Large intestine (tissue), 3 donors: ENCODE measurements around the gene ADCY9. TPM values are rescaled to one million over a fixed set of nuclear protein-coding genes. Genes with fewer than 3 reads are reported as not detected.
A peak's percentile ranks its signal among the peaks of the same experiment; 100 is the strongest.
"Not testable (repeated sequence)": the region's sequence is repeated elsewhere in the genome, so short reads cannot be mapped to it uniquely, and the experiment has no call there.

Source experiments
- DNase-seq, 2 donors: peaks; one replicate each; pipeline versions ENCODE4 v3.0.0 to v3.0.0-alpha.2; 2013
- H3K27ac ChIP-seq: one replicate; pipeline ENCODE4 v1.5.1; 2013; ENCODE audit warnings: low read length
- H3K27me3 ChIP-seq: 2 replicates; pipeline ENCODE4 v1.6.1; 2013; ENCODE audit warnings: low read length; ENCODE audit not compliant: control insufficient read depth, insufficient read depth
- H3K36me3 ChIP-seq: 2 replicates; pipeline ENCODE4 v1.6.1; 2013; ENCODE audit warnings: low read length; ENCODE audit not compliant: control insufficient read depth, insufficient read depth
- H3K4me1 ChIP-seq: one replicate; pipeline ENCODE4 v1.6.1; 2013; ENCODE audit warnings: low read length; ENCODE audit not compliant: control insufficient read depth, insufficient read depth
- H3K4me3 ChIP-seq: one replicate; pipeline ENCODE4 v1.5.1; 2013; ENCODE audit warnings: low read length
- H3K9me3 ChIP-seq: one replicate; pipeline ENCODE4 v1.6.1; 2013; ENCODE audit warnings: mild to moderate bottlenecking, low read depth, low read length, moderate library complexity; ENCODE audit not compliant: control insufficient read depth
- WGBS: methylation state at CpG from one replicate; pipeline ENCODE4 v1.1.5; 2013; ENCODE audit warnings: low lambda C conversion rate; ENCODE audit not compliant: insufficient coverage; 5-methylcytosine and 5-hydroxymethylcytosine counted together
- polyA plus RNA-seq: library from polyadenylated mRNA; unstranded; fragments of 120-200 nt; gene quantifications from one replicate; pipeline ENCODE4 v1.2.1, GENCODE V29; 2013

Gene ADCY9
- polyA plus RNA-seq, 1 donor = 8.1 TPM

- no CpG with 5 or more reads among the region's 20 CpGs for WGBS
- H3K4me1 ChIP-seq = no peaks in the 10 kb centered on the region
- H3K27ac ChIP-seq = peak overlapping the region; percentile 12
- no peak overlapping the region for H3K4me3 ChIP-seq
- H3K27me3 ChIP-seq = no peaks in the 10 kb centered on the region
- H3K9me3 ChIP-seq = no peaks in the 10 kb centered on the region
- DNase-seq = peak in 1 of 2 donors; percentile 8
- H3K36me3 ChIP-seq = no peaks in the 10 kb centered on the region
Measured at GRCh38 chr16:4052801-4053293, 63.4 kb downstream of the ADCY9 start.

- no peaks in the 10 kb centered on the region for H3K9me3 ChIP-seq
- H3K4me1 ChIP-seq = no peaks in the 10 kb centered on the region
- H3K36me3 ChIP-seq = no peaks in the 10 kb centered on the region
- no peak overlapping the region for H3K27ac ChIP-seq
- no peak overlapping the region for H3K4me3 ChIP-seq
- H3K27me3 ChIP-seq = no peaks in the 10 kb centered on the region
- no peak for DNase-seq
- no CpG with 5 or more reads among the region's 14 CpGs for WGBS
Measured at GRCh38 chr16:4052096-4052495, 64.1 kb downstream of the ADCY9 start.

GRCh38 chr16:4051591-4051990, 64.7 kb downstream of the ADCY9 start:
- Histone ChIP-seq H3K4me3 (no peak overlapping the region), H3K36me3 (no peaks in the 10 kb centered on the region), H3K27ac (no peak overlapping the region), H3K4me1 (no peaks in the 10 kb centered on the region), H3K9me3 (no peaks in the 10 kb centered on the region), H3K27me3 (no peaks in the 10 kb centered on the region)
- 100% methylated on average over 2 of the region's 3 CpGs for WGBS
- DNase-seq = no peak

GRCh38 chr16:4049031-4049430, 67.2 kb downstream of the ADCY9 start:
- H3K4me1 ChIP-seq = no peaks in the 10 kb centered on the region
- no peak overlapping the region for H3K4me3 ChIP-seq
- no peaks in the 10 kb centered on the region for H3K27me3 ChIP-seq
- DNase-seq = no peak
- no CpG with 5 or more reads among the region's 8 CpGs for WGBS
- H3K36me3 ChIP-seq = no peaks in the 10 kb centered on the region
- no peak overlapping the region for H3K27ac ChIP-seq
- H3K9me3 ChIP-seq = no peaks in the 10 kb centered on the region

- no peak overlapping the region for H3K27ac ChIP-seq
- DNase-seq = no peak
- H3K9me3 ChIP-seq = no peaks in the 10 kb centered on the region
- H3K27me3 ChIP-seq = no peaks in the 10 kb centered on the region
- no peaks in the 10 kb centered on the region for H3K4me1 ChIP-seq
- no CpG with 5 or more reads among the region's 9 CpGs for WGBS
- H3K36me3 ChIP-seq = no peaks in the 10 kb centered on the region
- no peak overlapping the region for H3K4me3 ChIP-seq
Measured at GRCh38 chr16:4048481-4048880, 67.8 kb downstream of the ADCY9 start.

- DNase-seq = no peak
- Histone ChIP-seq H3K27me3 (no peaks in the 10 kb centered on the region), H3K27ac (no peak overlapping the region), H3K4me3 (no peak overlapping the region), H3K36me3 (no peaks in the 10 kb centered on the region), H3K4me1 (no peaks in the 10 kb centered on the region), H3K9me3 (no peaks in the 10 kb centered on the region)
- no CpG with 5 or more reads among the region's 8 CpGs for whole genome bisulfite sequencing
Measured at GRCh38 chr16:4046221-4046620, 70.0 kb downstream of the ADCY9 start.

GRCh38 chr16:4045561-4045960, 70.7 kb downstream of the ADCY9 start:
- not testable (repeated sequence) for H3K27me3 ChIP-seq, H3K4me3 ChIP-seq, H3K4me1 ChIP-seq, H3K9me3 ChIP-seq, DNase-seq, H3K36me3 ChIP-seq, H3K27ac ChIP-seq
- WGBS = no CpG with 5 or more reads among the region's 6 CpGs

GRCh38 chr16:4042581-4042980, 73.7 kb downstream of the ADCY9 start:
- DNase-seq = no peak
- H3K9me3 ChIP-seq = no peaks in the 10 kb centered on the region
- no peak overlapping the region for H3K27ac ChIP-seq
- H3K4me1 ChIP-seq = no peaks in the 10 kb centered on the region
- 87% methylated on average over 4 of the region's 11 CpGs for WGBS
- no peaks in the 10 kb centered on the region for H3K36me3 ChIP-seq
- H3K27me3 ChIP-seq = no peaks in the 10 kb centered on the region
- H3K4me3 ChIP-seq = no peak overlapping the region

- H3K9me3 ChIP-seq = no peaks in the 10 kb centered on the region
- no peak overlapping the region for H3K4me3 ChIP-seq
- H3K36me3 ChIP-seq = no peaks in the 10 kb centered on the region
- H3K27me3 ChIP-seq = no peaks in the 10 kb centered on the region
- no peak for DNase-seq
- WGBS = no CpG with 5 or more reads among the region's 7 CpGs
- H3K27ac ChIP-seq = no peak overlapping the region
- no peaks in the 10 kb centered on the region for H3K4me1 ChIP-seq
Measured at GRCh38 chr16:4038448-4038847, 77.8 kb downstream of the ADCY9 start.

GRCh38 chr16:4036952-4037351, 79.3 kb downstream of the ADCY9 start:
- not testable (repeated sequence) for H3K4me1 ChIP-seq, H3K9me3 ChIP-seq, H3K36me3 ChIP-seq, H3K27me3 ChIP-seq, DNase-seq, H3K4me3 ChIP-seq, H3K27ac ChIP-seq
- no CpG with 5 or more reads among the region's 3 CpGs for WGBS

- no peaks in the 10 kb centered on the region for H3K27me3 ChIP-seq
- WGBS = no CpG with 5 or more reads among the region's 4 CpGs
- H3K27ac ChIP-seq = no peak overlapping the region
- H3K36me3 ChIP-seq = no peaks in the 10 kb centered on the region
- no peak for DNase-seq
- H3K4me3 ChIP-seq = no peak overlapping the region
- no peaks in the 10 kb centered on the region for H3K9me3 ChIP-seq
- H3K4me1 ChIP-seq = no peaks in the 10 kb centered on the region
Measured at GRCh38 chr16:4034963-4035362, 81.3 kb downstream of the ADCY9 start.
